Osteoblast (primary cell): ENCODE measurements around the gene KCNJ4. TPM values are rescaled to one million over a fixed set of nuclear protein-coding genes. Genes with fewer than 3 reads are reported as not detected.
A peak's percentile ranks its signal among the peaks of the same experiment; 100 is the strongest.
"Not testable (repeated sequence)": the region's sequence is repeated elsewhere in the genome, so short reads cannot be mapped to it uniquely, and the experiment has no call there.

Experiments
- DNase-seq: peaks from one replicate; pipeline ENCODE4 v3.0.0; 2011; ENCODE audit warnings: low spot score, mixed read lengths; ENCODE audit not compliant: insufficient read length; ENCODE audit errors: missing footprints
- H2AFZ ChIP-seq: 2 replicates; pipeline ENCODE4 v1.6.0; 2011; ENCODE audit warnings: mild to moderate bottlenecking, low read length
- H3K27ac ChIP-seq: 2 replicates; pipeline ENCODE4 v1.5.1; 2011; ENCODE audit warnings: mild to moderate bottlenecking, low read depth, low read length, moderate library complexity
- H3K27me3 ChIP-seq: 2 replicates; pipeline ENCODE4 v1.6.0; 2012; ENCODE audit warnings: mild to moderate bottlenecking, control low read depth, inconsistent platforms, low read length, moderate library complexity; ENCODE audit not compliant: insufficient read depth
- H3K36me3 ChIP-seq: 2 replicates; pipeline ENCODE4 v1.5.1; 2011; ENCODE audit warnings: mild to moderate bottlenecking, low read length, control low read depth, moderate library complexity; ENCODE audit not compliant: insufficient read depth
- H3K4me1 ChIP-seq: 2 replicates; pipeline ENCODE4 v1.5.1; 2011; ENCODE audit warnings: mild to moderate bottlenecking, low read length, control low read depth, moderate library complexity; ENCODE audit not compliant: insufficient read depth
- H3K4me2 ChIP-seq: 2 replicates; pipeline ENCODE4 v1.6.0; 2011; ENCODE audit warnings: mild to moderate bottlenecking, low read length; ENCODE audit not compliant: insufficient read depth
- H3K4me3 ChIP-seq: fragments of 200-600 bp; sonication (generic); 3 replicates; pipeline ENCODE4 v1.5.1; 2012; ENCODE audit warnings: mild to moderate bottlenecking, low read length, inconsistent platforms; ENCODE audit not compliant: insufficient read depth
- H3K79me2 ChIP-seq: 2 replicates; pipeline ENCODE4 v1.6.0; 2012; ENCODE audit warnings: mild to moderate bottlenecking, low read length, control low read depth, inconsistent platforms; ENCODE audit not compliant: insufficient read depth
- H3K9me3 ChIP-seq: 2 replicates; pipeline ENCODE4 v1.5.1; 2011; ENCODE audit warnings: low read depth, low read length, control low read depth
- H4K20me1 ChIP-seq: 2 replicates; pipeline ENCODE4 v1.6.0; 2012; ENCODE audit warnings: mild to moderate bottlenecking, low read length, control low read depth; ENCODE audit not compliant: insufficient read depth
- CTCF ChIP-seq: IDR thresholded peaks from 2 replicates; pipeline ENCODE4 v1.5.1; 2011; ENCODE audit warnings: mild to moderate bottlenecking, low read depth, low read length, moderate library complexity; ENCODE audit errors: extremely low read depth
- total RNA-seq: library from RNA; depleted of rRNA; stranded (reverse); fragments of >200 nt; gene quantifications from 2 replicates; pipeline ENCODE4 v1.2.3, GENCODE V29; 2012

The KCNJ4 gene
- total RNA-seq, 1 donor, result not detected

- no peaks in the 10 kb centered on the region for H3K9me3 ChIP-seq
- DNase-seq, result peak; percentile 96
- H3K4me2 ChIP-seq, result peak overlapping the region; percentile 83
- H3K27me3 ChIP-seq, result peaks cover 27% of the 10 kb centered on the region
- no peak overlapping the region for H3K27ac ChIP-seq
- H3K79me2 ChIP-seq, result peaks cover 6% of the 10 kb centered on the region
- H3K4me3 ChIP-seq, result peak overlapping the region; percentile 76
- H4K20me1 ChIP-seq, result no peaks in the 10 kb centered on the region
- H2AFZ ChIP-seq, result peak overlapping the region; percentile 75
- no peak for TF ChIP-seq CTCF
- H3K4me1 ChIP-seq, result no peaks in the 10 kb centered on the region
- no peaks in the 10 kb centered on the region for H3K36me3 ChIP-seq
Observed at GRCh38 chr22:38398609-38399461, 56.2 kb downstream of the KCNJ4 start.

- peak; percentile 90 for DNase-seq
- not testable (repeated sequence) for H3K27ac ChIP-seq
Observed at GRCh38 chr22:38398181-38398608, 56.8 kb downstream of the KCNJ4 start.

GRCh38 chr22:38397189-38398085, 57.6 kb downstream of the KCNJ4 start:
- Histone ChIP-seq H4K20me1 (no peaks in the 10 kb centered on the region), H3K27ac (no peak overlapping the region), H3K79me2 (peaks cover 12% of the 10 kb centered on the region), H3K4me3 (peak overlapping the region; percentile 76), H3K27me3 (peaks cover 27% of the 10 kb centered on the region), H3K9me3 (no peaks in the 10 kb centered on the region), H3K36me3 (no peaks in the 10 kb centered on the region), H2AFZ (no peak overlapping the region), H3K4me1 (no peaks in the 10 kb centered on the region), H3K4me2 (peak overlapping the region; percentile 85)
- peak; percentile 72 for DNase-seq
- TF ChIP-seq CTCF, result no peak

More at GRCh38 chr22:38398181-38398608, 56.8 kb downstream of the KCNJ4 start:
- Histone ChIP-seq H3K4me3 (peak overlapping the region; percentile 76), H3K4me2 (peak overlapping the region; percentile 85), H3K27me3 (peaks cover 27% of the 10 kb centered on the region)
- not testable (repeated sequence) for H3K36me3 ChIP-seq, H4K20me1 ChIP-seq, H3K9me3 ChIP-seq, H3K4me1 ChIP-seq, H3K79me2 ChIP-seq, H2AFZ ChIP-seq

- H2AFZ ChIP-seq, H3K36me3 ChIP-seq, H3K9me3 ChIP-seq, H3K27ac ChIP-seq, H3K4me1 ChIP-seq, H4K20me1 ChIP-seq, DNase-seq: not testable (repeated sequence)
- H3K79me2 ChIP-seq, result peaks cover 13% of the 10 kb centered on the region
- peak overlapping the region; percentile 85 for H3K4me2 ChIP-seq
- H3K4me3 ChIP-seq, result peak overlapping the region; percentile 76
- H3K27me3 ChIP-seq, result peaks cover 19% of the 10 kb centered on the region
Observed at GRCh38 chr22:38396440-38397069, 58.4 kb downstream of the KCNJ4 start.

- Histone ChIP-seq H3K27me3 (peaks cover 13% of the 10 kb centered on the region), H3K4me2 (peak overlapping the region; percentile 28), H3K79me2 (peaks cover 18% of the 10 kb centered on the region)
- not testable (repeated sequence) for H2AFZ ChIP-seq, H3K27ac ChIP-seq, H3K36me3 ChIP-seq, H3K4me3 ChIP-seq, DNase-seq, H3K4me1 ChIP-seq, H3K9me3 ChIP-seq, H4K20me1 ChIP-seq
Observed at GRCh38 chr22:38395944-38396343, 59.1 kb downstream of the KCNJ4 start.

GRCh38 chr22:38394929-38395624, 59.9 kb downstream of the KCNJ4 start:
- H3K4me3 ChIP-seq, H3K27ac ChIP-seq, H3K36me3 ChIP-seq, H3K27me3 ChIP-seq, DNase-seq, H4K20me1 ChIP-seq, H3K9me3 ChIP-seq, H3K4me1 ChIP-seq, H2AFZ ChIP-seq, H3K4me2 ChIP-seq: not testable (repeated sequence)
- peaks cover 26% of the 10 kb centered on the region for H3K79me2 ChIP-seq
